ENCODE data around the gene ETFDH.

GRCh38 chr4:158625544-158625943 lies 46.6 kb upstream of the ETFDH start:
- TF ChIP-seq, protein P1, sequence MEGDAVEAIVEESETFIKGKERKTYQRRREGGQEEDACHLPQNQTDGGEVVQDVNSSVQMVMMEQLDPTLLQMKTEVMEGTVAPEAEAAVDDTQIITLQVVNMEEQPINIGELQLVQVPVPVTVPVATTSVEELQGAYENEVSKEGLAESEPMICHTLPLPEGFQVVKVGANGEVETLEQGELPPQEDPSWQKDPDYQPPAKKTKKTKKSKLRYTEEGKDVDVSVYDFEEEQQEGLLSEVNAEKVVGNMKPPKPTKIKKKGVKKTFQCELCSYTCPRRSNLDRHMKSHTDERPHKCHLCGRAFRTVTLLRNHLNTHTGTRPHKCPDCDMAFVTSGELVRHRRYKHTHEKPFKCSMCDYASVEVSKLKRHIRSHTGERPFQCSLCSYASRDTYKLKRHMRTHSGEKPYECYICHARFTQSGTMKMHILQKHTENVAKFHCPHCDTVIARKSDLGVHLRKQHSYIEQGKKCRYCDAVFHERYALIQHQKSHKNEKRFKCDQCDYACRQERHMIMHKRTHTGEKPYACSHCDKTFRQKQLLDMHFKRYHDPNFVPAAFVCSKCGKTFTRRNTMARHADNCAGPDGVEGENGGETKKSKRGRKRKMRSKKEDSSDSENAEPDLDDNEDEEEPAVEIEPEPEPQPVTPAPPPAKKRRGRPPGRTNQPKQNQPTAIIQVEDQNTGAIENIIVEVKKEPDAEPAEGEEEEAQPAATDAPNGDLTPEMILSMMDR (IDR thresholded peaks at IDR 0.05; ENCODE audit: insufficient read depth, low read depth, low read length): no peak
- no peak for TF ChIP-seq EZH2 (IDR thresholded peaks at IDR 0.05; ENCODE audit: insufficient read depth, low read length)
